ENCODE data around the gene MUC22. TPM values are rescaled to one million over a fixed set of nuclear protein-coding genes. Genes with fewer than 3 reads are reported as not detected.
"Not testable (repeated sequence)": the region's sequence is repeated elsewhere in the genome, so short reads cannot be mapped to it uniquely, and the experiment has no call there.

The MUC22 gene
- total RNA-seq, 2 donors from 2014 or later: not detected

DNA sequence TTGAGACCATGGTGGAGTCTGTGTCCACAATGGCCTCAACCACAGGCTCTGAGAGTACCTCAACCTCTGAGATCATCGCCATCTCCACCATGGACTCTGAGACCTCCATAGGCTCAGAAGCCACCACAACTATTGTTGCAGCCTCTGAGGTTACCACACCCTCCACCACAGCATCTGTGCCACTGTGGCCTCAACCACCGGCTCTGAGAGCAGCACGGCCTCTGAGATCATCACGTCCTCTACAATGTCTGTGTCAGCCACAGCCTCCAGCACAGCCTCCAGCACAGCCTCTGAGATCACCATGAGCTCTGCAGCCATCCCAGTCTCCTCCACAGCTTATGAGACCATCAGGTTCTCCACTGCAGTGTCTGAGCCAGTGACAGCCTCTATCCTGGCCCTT, 46.2 kb upstream of the MUC22 start:
- DNase-seq (no peak), ATAC-seq (peak; percentile 30)
- H3K4me1 ChIP-seq: no peaks in the 10 kb centered on the region
- no peak overlapping the region for H3K4me3 ChIP-seq
- TF ChIP-seq POLR2A (IDR thresholded peaks at IDR 0.05): no peak
- TF ChIP-seq, protein P1, sequence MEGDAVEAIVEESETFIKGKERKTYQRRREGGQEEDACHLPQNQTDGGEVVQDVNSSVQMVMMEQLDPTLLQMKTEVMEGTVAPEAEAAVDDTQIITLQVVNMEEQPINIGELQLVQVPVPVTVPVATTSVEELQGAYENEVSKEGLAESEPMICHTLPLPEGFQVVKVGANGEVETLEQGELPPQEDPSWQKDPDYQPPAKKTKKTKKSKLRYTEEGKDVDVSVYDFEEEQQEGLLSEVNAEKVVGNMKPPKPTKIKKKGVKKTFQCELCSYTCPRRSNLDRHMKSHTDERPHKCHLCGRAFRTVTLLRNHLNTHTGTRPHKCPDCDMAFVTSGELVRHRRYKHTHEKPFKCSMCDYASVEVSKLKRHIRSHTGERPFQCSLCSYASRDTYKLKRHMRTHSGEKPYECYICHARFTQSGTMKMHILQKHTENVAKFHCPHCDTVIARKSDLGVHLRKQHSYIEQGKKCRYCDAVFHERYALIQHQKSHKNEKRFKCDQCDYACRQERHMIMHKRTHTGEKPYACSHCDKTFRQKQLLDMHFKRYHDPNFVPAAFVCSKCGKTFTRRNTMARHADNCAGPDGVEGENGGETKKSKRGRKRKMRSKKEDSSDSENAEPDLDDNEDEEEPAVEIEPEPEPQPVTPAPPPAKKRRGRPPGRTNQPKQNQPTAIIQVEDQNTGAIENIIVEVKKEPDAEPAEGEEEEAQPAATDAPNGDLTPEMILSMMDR (IDR thresholded peaks at IDR 0.05): no peak
- intact Hi-C loops (cut with DNase I): no loop called here
- WGBS, 2 donors: 78 to 88% methylated on average over 1 to 4 of the region's 4 CpGs
- H3K9me3 ChIP-seq: no peaks in the 10 kb centered on the region
- no peak overlapping the region for H3K27ac ChIP-seq
- no peaks in the 10 kb centered on the region for H3K27me3 ChIP-seq
- no peaks in the 10 kb centered on the region for H3K36me3 ChIP-seq (replicated peaks in 1 of 2; ENCODE audit: insufficient read depth in 1 of 2, low read depth in 2 of 2)

DNA sequence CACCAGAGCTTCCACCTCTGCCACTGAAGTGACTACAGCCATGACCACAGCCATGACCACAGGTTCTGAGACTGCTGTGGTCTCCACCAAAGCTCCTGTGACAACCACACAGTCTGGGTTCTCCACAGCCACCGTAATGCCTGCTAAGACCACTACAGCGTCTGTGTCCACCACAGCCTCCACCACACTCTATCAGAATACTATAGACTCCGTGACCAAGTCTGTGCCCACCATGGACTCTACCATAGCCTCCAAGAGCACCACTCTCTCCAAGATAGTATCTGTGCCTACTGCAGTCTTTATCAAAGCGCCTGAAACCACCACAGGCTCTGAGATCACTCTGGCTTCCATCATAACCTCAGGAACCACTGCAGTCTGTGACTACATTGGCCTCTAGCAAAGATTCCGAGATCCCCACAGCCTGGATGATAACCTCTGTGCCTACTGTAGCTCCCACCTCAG, 45.1 kb upstream of the MUC22 start:
- Histone ChIP-seq H3K9me3 (no peaks in the 10 kb centered on the region), H3K4me3 (no peak overlapping the region), H3K36me3 (replicated peaks in 1 of 2; ENCODE audit: insufficient read depth in 1 of 2, low read depth in 2 of 2) (no peaks in the 10 kb centered on the region), H3K4me1 (no peaks in the 10 kb centered on the region), H3K27me3 (no peaks in the 10 kb centered on the region), H3K27ac (no peak overlapping the region)
- intact Hi-C loops (cut with DNase I): no loop called here
- DNase-seq: no peak
- no peak for TF ChIP-seq POLR2A (IDR thresholded peaks at IDR 0.05)
- TF ChIP-seq, protein P1 (IDR thresholded peaks at IDR 0.05): no peak
- WGBS, 2 donors: 70 to 91% methylated on average over 5 of the region's 5 CpGs
- ATAC-seq: no peak

DNA sequence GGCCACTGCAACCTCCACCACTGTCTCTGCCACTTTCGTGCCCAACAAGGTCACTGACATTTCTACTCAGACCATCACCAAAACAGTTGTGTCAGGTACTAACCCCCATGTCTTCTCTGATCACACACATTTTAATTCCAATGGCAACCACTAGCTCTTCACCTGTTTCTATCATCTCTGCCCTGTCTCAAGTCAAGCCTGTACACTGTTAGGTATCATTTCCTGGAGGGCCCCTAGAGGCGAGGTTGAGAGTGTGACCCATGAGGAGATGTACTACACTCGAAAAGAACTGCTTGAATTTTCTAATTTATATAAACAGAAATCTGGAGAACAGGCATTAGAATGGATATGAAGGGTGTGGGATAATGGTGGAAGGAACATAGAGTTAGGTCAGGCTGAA, 44.1 kb upstream of the MUC22 start:
- no peaks in the 10 kb centered on the region for H3K27me3 ChIP-seq
- intact Hi-C loops (cut with DNase I): no loop called here
- no peak for TF ChIP-seq POLR2A (IDR thresholded peaks at IDR 0.05)
- TF ChIP-seq, protein P1 (IDR thresholded peaks at IDR 0.05): no peak
- H3K4me1 ChIP-seq: no peaks in the 10 kb centered on the region
- 58 to 79% methylated on average over 3 of the region's 3 CpGs for WGBS, 2 donors
- DNase-seq (no peak), ATAC-seq (no peak)
- no peaks in the 10 kb centered on the region for H3K36me3 ChIP-seq (replicated peaks in 1 of 2; ENCODE audit: insufficient read depth in 1 of 2, low read depth in 2 of 2)
- no peak overlapping the region for H3K27ac ChIP-seq
- no peaks in the 10 kb centered on the region for H3K9me3 ChIP-seq
- no peak overlapping the region for H3K4me3 ChIP-seq

DNA sequence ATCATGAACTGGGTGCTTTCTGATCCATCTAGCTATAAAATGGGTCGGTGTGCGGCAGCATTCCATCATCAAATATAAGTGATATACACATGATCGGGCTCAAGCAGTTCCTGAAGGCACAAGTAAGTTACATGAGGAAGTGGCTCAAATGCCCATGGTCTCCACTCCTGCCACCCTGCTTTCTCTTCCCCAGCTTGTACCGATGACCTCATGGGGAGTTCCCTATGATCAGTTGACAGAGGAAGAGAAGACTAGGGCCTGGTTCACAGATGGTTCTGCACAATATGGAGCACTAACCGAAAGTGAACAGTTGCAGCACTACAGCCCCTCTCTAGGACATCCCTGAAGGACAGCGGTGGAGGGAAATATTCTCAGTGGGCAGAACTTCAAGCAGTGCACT, 41.1 kb upstream of the MUC22 start:
- H3K27me3 ChIP-seq; H3K9me3 ChIP-seq; H3K4me3 ChIP-seq; H3K36me3 ChIP-seq (replicated peaks in 1 of 2; ENCODE audit: insufficient read depth in 1 of 2, low read depth in 2 of 2); ATAC-seq; H3K27ac ChIP-seq; H3K4me1 ChIP-seq; intact Hi-C loops (cut with DNase I): not testable (repeated sequence)
- WGBS, 2 donors: 86 to 93% methylated on average over 6 of the region's 6 CpGs
- DNase-seq: peak in 1 of 4 donors; percentile 25

DNA sequence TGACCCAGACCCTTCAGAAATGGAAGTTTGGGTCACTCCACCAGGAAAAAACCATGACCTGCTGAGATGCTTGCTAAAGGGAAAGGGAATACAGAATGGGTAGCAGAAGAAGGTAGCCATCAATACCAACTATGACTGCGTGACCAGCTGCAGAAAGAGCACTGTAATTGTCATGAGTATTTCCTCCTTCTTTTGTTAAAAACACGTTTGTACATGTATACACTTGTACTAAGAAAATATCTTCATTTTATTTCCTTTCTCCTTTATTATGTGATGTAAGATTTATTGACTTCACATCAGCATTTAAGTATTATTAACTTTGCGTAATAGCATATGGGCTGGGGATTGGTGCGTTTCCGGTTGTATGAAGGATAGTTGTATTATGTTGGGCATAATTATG, 39.3 kb upstream of the MUC22 start:
- ATAC-seq (no peak), DNase-seq (no peak)
- 77 to 84% methylated on average over 5 of the region's 5 CpGs for WGBS, 2 donors
- Histone ChIP-seq H3K27me3 (no peaks in the 10 kb centered on the region), H3K36me3 (replicated peaks in 1 of 2; ENCODE audit: insufficient read depth in 1 of 2, low read depth in 2 of 2) (no peaks in the 10 kb centered on the region), H3K4me1 (no peaks in the 10 kb centered on the region), H3K4me3 (no peak overlapping the region), H3K9me3 (no peaks in the 10 kb centered on the region), H3K27ac (no peak overlapping the region)
- intact Hi-C loops (cut with DNase I): no loop called here
- TF ChIP-seq, protein P1 (IDR thresholded peaks at IDR 0.05): no peak
- TF ChIP-seq POLR2A (IDR thresholded peaks at IDR 0.05): no peak

Data from body of pancreas (tissue), 4 donors.